ENCODE results near the gene PLXNB2. TPM values are rescaled to one million over a fixed set of nuclear protein-coding genes. Genes with fewer than 3 reads are reported as not detected.
A peak's percentile ranks its signal among the peaks of the same experiment; 100 is the strongest.

Gene PLXNB2
- total RNA-seq, 1 experiment from 2014 or later = 236 TPM

DNA sequence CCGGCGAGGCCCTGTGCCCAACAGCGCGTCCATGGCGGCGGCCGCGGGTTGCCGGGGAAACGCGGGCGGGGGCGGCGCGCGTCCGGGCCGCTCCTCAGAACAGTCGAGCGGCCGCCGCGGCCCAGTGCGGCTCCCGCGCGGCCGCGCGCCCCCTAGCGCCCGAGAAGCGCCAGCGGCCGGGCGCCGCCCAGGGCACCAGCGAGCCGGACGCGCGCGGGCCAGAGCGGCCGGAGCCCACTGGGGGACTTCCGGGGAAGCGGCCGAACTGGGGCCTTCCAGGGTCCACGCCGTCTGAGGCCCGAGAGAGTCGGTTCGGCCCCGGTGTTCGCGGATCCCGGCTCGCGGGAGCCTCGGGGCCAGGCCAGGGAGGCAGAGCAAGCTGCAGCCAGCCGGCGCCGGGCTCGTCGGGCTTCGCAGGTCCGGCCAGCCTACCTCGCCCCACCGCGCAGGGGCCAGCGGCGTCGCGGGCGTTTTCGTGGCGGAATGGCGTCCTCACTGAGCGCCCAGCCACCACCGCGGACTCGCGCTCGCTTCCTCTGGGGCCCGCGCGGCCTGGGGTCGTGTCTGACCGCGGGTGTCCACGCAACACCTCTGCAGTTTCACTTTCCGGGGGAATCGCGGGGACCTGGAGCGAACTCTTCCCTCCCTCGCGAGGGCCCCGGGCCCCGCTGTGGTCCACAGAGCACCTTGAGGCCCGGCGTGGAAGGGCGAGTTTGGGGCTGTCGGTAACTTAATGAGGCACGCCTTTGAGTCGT is 19.7 kb upstream of the PLXNB2 start, which contains the start of gene DENND6B (continued):
- TF ChIP-seq SIN3A (IDR thresholded peaks at IDR 0.05; ENCODE audit: low read depth) = no peak
- TF ChIP-seq EZH2 (IDR thresholded peaks at IDR 0.05) = no peak
- TF ChIP-seq ZNF274 (IDR thresholded peaks at IDR 0.05; ENCODE audit: low read depth, low read length) = no peak
- no peak for TF ChIP-seq FOSL1 (IDR thresholded peaks at IDR 0.05; ENCODE audit: low read depth)

DNA sequence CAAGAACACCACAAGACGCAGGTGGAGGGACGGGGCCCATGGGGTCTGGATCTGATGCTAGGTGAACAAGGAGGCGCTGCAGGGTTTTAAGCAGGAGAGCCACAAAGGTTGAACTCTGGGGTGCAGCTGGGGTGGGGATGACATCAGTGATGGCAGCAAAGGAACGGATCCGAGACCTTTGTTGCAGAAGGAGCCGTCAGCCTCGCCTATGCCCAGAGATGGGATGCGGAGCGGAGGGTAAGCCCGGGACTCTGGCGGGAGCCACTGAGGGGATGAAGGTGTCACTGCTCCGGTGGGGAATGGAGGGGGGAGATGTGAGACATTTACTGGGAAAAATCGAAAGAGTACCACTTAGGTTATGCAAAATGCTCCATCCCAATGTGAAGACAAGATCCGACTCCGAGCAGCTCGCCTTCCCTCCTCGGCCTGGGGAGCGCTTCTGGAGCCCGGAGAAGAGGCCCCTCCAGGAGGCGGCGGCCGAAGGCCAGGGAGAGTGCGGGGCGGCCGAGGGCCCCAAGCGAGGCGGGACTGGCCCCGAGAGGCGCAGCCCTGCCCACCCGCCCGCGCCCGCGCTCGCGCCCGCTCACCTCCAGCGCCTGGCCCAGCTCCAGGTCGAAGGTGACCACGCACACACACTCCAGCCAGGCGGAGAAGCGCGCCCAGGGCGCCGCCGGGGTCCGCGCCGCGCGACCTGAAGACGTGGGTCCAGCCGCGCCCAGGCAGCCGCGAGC is 18.9 kb upstream of the PLXNB2 start:
- TF ChIP-seq, protein P1, sequence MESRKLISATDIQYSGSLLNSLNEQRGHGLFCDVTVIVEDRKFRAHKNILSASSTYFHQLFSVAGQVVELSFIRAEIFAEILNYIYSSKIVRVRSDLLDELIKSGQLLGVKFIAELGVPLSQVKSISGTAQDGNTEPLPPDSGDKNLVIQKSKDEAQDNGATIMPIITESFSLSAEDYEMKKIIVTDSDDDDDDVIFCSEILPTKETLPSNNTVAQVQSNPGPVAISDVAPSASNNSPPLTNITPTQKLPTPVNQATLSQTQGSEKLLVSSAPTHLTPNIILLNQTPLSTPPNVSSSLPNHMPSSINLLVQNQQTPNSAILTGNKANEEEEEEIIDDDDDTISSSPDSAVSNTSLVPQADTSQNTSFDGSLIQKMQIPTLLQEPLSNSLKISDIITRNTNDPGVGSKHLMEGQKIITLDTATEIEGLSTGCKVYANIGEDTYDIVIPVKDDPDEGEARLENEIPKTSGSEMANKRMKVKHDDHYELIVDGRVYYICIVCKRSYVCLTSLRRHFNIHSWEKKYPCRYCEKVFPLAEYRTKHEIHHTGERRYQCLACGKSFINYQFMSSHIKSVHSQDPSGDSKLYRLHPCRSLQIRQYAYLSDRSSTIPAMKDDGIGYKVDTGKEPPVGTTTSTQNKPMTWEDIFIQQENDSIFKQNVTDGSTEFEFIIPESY (IDR thresholded peaks at IDR 0.05; ENCODE audit: extremely low read depth, insufficient replicate concordance, low read length) = no peak
- no peak for TF ChIP-seq RAD21 (IDR thresholded peaks at IDR 0.05; ENCODE audit: low read depth)
- TF ChIP-seq TCF7L2 (IDR thresholded peaks at IDR 0.05; ENCODE audit: borderline replicate concordance, extremely low read depth, insufficient read depth, insufficient read length) = no peak
- TF ChIP-seq, protein P2, sequence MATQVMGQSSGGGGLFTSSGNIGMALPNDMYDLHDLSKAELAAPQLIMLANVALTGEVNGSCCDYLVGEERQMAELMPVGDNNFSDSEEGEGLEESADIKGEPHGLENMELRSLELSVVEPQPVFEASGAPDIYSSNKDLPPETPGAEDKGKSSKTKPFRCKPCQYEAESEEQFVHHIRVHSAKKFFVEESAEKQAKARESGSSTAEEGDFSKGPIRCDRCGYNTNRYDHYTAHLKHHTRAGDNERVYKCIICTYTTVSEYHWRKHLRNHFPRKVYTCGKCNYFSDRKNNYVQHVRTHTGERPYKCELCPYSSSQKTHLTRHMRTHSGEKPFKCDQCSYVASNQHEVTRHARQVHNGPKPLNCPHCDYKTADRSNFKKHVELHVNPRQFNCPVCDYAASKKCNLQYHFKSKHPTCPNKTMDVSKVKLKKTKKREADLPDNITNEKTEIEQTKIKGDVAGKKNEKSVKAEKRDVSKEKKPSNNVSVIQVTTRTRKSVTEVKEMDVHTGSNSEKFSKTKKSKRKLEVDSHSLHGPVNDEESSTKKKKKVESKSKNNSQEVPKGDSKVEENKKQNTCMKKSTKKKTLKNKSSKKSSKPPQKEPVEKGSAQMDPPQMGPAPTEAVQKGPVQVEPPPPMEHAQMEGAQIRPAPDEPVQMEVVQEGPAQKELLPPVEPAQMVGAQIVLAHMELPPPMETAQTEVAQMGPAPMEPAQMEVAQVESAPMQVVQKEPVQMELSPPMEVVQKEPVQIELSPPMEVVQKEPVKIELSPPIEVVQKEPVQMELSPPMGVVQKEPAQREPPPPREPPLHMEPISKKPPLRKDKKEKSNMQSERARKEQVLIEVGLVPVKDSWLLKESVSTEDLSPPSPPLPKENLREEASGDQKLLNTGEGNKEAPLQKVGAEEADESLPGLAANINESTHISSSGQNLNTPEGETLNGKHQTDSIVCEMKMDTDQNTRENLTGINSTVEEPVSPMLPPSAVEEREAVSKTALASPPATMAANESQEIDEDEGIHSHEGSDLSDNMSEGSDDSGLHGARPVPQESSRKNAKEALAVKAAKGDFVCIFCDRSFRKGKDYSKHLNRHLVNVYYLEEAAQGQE (IDR thresholded peaks at IDR 0.05; ENCODE audit: low read depth) = no peak
- TF ChIP-seq ELF1 (IDR thresholded peaks at IDR 0.05; ENCODE audit: borderline replicate concordance, low read depth) = no peak
- TF ChIP-seq SRF (IDR thresholded peaks at IDR 0.05; ENCODE audit: low read depth) = no peak
- TF ChIP-seq CBX3 (IDR thresholded peaks at IDR 0.05; ENCODE audit: low read depth) = no peak
- TF ChIP-seq JUND (IDR thresholded peaks at IDR 0.05) = no peak
- TF ChIP-seq POLR2AphosphoS5 (IDR thresholded peaks at IDR 0.05; ENCODE audit: low read depth, low read length) = no peak
- no peak for TF ChIP-seq CEBPB (IDR thresholded peaks at IDR 0.05; ENCODE audit: low read depth)
- ChIA-PET CTCF (no interaction called here), POLR2A (no interaction called here), RAD21 (ENCODE audit: low non-redundant PET in 1 of 2, low total read pairs in 2 of 2, uncharacterized antibody in 2 of 2, unreplicated experiment in 2 of 2) (interaction anchor here in 1 of 2 experiments (0.7 to 1.2 kb wide), 2 partner anchors 21 to 75 kb away, joined by 3 read pairs; partner anchors contain the start of gene HDAC10)
- no peaks in the 10 kb centered on the region for H3K9me2 ChIP-seq (ENCODE audit: insufficient read depth)
- peaks cover 3% of the 10 kb centered on the region; the same call in 1 of the 2 replicates for H3K79me2 ChIP-seq (ENCODE audit: insufficient read depth, low read length)
- H2AFZ ChIP-seq (ENCODE audit: low read depth, low read length, poor library complexity, severe bottlenecking) = no peak overlapping the region
- H3K27me3 ChIP-seq (ENCODE audit: insufficient read depth, low read length) = no peaks in the 10 kb centered on the region
- peak overlapping the region; percentile 94 for H3K4me2 ChIP-seq (ENCODE audit: low read length)
- no peaks in the 10 kb centered on the region for H3K9me3 ChIP-seq (ENCODE audit: control insufficient read depth in 1 of 2, insufficient read depth in 1 of 2, low read depth in 1 of 2, low read length in 2 of 2)
- DNase-seq (ENCODE audit: low read depth, low spot score) (no peak), ATAC-seq (peak; percentile 51)
- H4K20me1 ChIP-seq (ENCODE audit: insufficient read depth) = no peaks in the 10 kb centered on the region
- intact Hi-C loops (cut with micrococcal nuclease) = no loop called here
- H3K4me1 ChIP-seq (ENCODE audit: control insufficient read depth in 1 of 2, insufficient read depth in 2 of 2, low read length in 2 of 2) = peaks cover 40 to 59% of the 10 kb centered on the region in 2 experiments
- peak overlapping the region; percentile 47 to 80 for H3K4me3 ChIP-seq (replicated peaks in 1 of 2; ENCODE audit: low read depth in 1 of 2, low read length in 2 of 2)
- BruUV-seq (replicated peaks) = no TSS peak
- peak overlapping the region; percentile 83 for H3K27ac ChIP-seq (ENCODE audit: low read depth, low read length)
- H3K9ac ChIP-seq (ENCODE audit: low read length) = peak overlapping the region; percentile 67
- H3K36me3 ChIP-seq (ENCODE audit: control insufficient read depth in 1 of 2, insufficient read depth in 2 of 2, low read length in 2 of 2) = no peaks in the 10 kb centered on the region
